Stimulated activated CD8-positive, alpha-beta memory T cell treated with anti-CD3 and anti-CD28 coated beads, Interleukin-12 subunit alpha, Interleukin-12 subunit beta, amount 100 ng/mL, for 4 hours (primary cell): ENCODE measurements around the gene PDCD2L.

ENCODE experiments used
- DNase-seq: peaks from one replicate; pipeline ENCODE4 v3.0.0-alpha.2; 2020; ENCODE audit warnings: low read depth

Gene PDCD2L

DNA sequence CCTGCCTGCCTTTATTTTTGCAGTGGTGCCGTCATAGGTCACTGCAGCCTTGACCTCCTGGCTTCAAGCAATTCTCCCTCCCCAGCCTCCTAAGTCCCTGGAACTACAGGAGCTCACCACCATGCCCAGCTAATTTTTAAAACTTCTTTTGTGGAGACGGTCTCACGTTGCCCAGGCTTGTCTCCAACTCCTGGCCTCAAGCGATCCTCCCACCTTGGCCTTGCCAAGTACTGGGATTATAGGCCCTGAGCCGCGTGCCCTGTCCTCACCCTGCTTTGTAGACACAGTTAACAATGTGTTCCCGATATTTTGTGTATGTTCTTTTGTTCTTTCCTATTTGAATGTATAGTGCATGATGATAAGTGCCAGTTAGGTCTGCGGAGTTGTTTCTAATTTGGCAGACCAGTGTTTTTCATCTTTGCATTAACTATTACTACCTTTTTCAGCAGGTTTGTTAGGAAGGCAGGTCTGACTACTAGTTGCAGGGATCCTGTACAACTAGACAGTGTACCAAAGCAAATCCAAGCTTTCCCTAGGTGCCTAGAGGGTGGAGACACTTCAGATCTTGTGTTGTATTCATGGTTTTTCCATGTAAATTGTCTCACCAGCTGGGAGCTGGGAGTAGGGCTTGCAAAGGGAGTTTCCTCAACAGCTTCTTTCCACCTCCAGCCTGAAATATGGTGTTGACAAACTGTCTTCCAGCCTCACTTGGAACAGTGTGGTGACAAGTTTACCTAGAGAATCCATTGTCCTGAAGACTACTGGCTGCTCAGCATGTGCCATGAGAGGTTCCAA, 67.9 kb downstream of the PDCD2L start:
- no peak for DNase-seq

DNA sequence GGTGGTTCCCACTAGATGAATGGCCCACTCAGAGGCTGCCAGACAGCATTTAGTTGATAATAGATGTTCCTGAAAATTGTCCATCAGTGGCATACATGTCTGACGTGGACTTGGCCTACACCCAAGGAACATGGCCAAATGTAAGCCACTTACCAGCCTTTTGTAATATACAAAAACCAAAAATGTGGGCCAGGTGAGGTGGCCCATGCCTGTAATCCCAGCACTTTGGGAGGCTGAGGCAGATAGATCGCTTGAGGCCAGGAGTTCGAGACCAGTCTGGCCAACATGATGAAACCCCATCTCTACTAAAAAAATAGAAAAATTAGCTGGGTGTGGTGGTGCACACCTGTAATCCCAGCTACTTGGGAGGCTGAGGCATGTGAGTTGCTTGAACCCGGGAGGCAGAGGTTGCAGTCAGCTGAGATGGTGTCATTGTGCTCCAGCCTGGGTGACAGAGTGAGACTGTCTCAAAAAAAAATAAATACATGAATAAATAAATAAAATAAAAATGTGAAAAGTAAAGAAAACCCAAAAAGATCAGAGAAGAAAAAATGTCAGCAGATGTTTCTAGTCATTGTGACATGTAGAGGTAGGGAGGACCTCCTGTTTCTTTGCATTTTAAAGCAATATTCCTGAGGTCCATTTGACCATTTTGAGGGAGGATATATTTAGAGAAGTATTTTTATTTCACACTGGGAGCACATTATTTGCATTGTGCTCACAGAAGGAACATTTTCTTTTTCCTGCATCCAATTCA, 70.2 kb downstream of the PDCD2L start:
- no peak for DNase-seq

DNA sequence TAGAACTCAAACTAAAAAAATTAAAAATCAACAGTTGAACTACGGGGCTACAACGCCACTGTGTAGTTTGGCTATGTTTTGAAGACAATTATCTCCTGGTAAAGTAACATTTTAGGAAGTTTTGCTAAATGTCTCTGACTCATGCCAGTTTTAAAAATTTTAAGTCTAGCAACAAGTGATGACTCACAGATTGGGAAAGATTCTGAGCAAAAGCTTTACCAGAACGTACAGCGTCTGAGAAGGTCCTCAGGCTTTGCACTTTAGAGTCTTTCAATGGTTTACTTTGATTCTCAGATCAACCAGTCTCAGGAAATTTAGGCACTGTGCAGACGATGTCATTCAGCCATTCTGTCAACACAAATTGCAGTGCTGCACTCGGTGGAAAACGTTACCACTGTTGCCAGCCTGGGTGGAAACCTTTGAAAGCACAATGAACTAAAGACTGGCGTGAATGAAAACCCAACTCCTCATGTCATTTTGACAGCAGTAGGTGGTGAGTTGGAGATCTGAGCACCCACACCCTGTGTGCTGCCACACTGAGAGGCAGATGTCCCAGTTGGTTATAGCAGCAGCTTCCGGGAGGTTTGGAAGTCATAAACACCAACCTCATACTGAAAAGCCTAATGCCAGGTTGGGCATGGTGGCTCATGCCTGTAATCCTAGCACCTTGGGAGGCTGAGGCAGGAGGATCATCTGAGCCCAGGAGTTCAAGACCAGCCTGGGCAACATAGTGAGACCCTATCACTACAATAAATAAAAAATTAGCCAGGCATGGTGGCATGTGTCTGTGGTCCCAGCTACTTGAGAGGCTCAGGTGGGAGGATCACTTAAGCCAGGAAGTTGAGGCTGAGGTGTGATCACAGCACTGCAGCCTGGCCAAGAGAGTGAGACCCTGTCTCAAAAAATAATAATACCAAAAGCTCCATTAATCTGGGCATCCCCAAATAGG, 71.1 kb downstream of the PDCD2L start:
- no peak for DNase-seq
